ENCODE measurements around the gene C16orf92.
A peak's percentile ranks its signal among the peaks of the same experiment; 100 is the strongest.
"Not testable (repeated sequence)": the region's sequence is repeated elsewhere in the genome, so short reads cannot be mapped to it uniquely, and the experiment has no call there.

The C16orf92 gene

GRCh38 chr16:30025156-30025555 lies 2.2 kb downstream of the C16orf92 start:
- FAIRE-seq (no peak), DNase-seq (ENCODE audit: low spot score) (no peak)

GRCh38 chr16:30025574-30025973 lies 2.6 kb downstream of the C16orf92 start:
- DNase-seq (ENCODE audit: low spot score) (no peak), FAIRE-seq (no peak)

- FAIRE-seq: no peak
- DNase-seq (ENCODE audit: low spot score): no peak
Measured at GRCh38 chr16:30026449-30026848, 3.5 kb downstream of the C16orf92 start.

- DNase-seq (ENCODE audit: low spot score) (no peak), FAIRE-seq (no peak)
Measured at GRCh38 chr16:30027588-30028437, 4.8 kb downstream of the C16orf92 start.

- DNase-seq (ENCODE audit: low spot score) (no peak), FAIRE-seq (no peak)
Measured at GRCh38 chr16:30028438-30029076, 5.6 kb downstream of the C16orf92 start.

- FAIRE-seq: no peak
- no peak for DNase-seq (ENCODE audit: low spot score)
Measured at GRCh38 chr16:30030011-30030685, 7.2 kb downstream of the C16orf92 start.

- DNase-seq (ENCODE audit: low spot score): no peak
- no peak for FAIRE-seq
Measured at GRCh38 chr16:30030841-30031413, 7.9 kb downstream of the C16orf92 start, which contains the start of gene TLCD3B. Gene TLCD3B (minus strand): TSS chr16:30031271. CDS start chr16:30030527, 744 bp downstream.

GRCh38 chr16:30031477-30031918 lies 8.5 kb downstream of the C16orf92 start:
- no peak for FAIRE-seq
- no peak for DNase-seq (ENCODE audit: low spot score)

- peak; percentile 50 for DNase-seq (ENCODE audit: low spot score)
- no peak for FAIRE-seq
Measured at GRCh38 chr16:30032083-30032819, 9.3 kb downstream of the C16orf92 start.

GRCh38 chr16:30033270-30033669 lies 10.3 kb downstream of the C16orf92 start:
- FAIRE-seq: no peak
- peak; percentile 33 for DNase-seq (ENCODE audit: low spot score)

- DNase-seq (ENCODE audit: low spot score) (no peak), FAIRE-seq (no peak)
Measured at GRCh38 chr16:30040221-30040620, 17.2 kb downstream of the C16orf92 start.

GRCh38 chr16:30040690-30041089 lies 17.7 kb downstream of the C16orf92 start:
- FAIRE-seq; DNase-seq (ENCODE audit: low spot score): not testable (repeated sequence)

GRCh38 chr16:30041841-30042240 lies 18.8 kb downstream of the C16orf92 start:
- DNase-seq (ENCODE audit: low spot score): no peak
- FAIRE-seq: peak; percentile 7

- DNase-seq (ENCODE audit: low spot score): no peak
- no peak for FAIRE-seq
Measured at GRCh38 chr16:30046178-30046577, 23.2 kb downstream of the C16orf92 start.

GRCh38 chr16:30046588-30046987 lies 23.6 kb downstream of the C16orf92 start:
- DNase-seq (ENCODE audit: low spot score) (no peak), FAIRE-seq (no peak)

- DNase-seq (ENCODE audit: low spot score): no peak
- no peak for FAIRE-seq
Measured at GRCh38 chr16:30049871-30050270, 26.9 kb downstream of the C16orf92 start.

- no peak for FAIRE-seq
- peak; percentile 69 for DNase-seq (ENCODE audit: low spot score)
Measured at GRCh38 chr16:30051518-30051917, 28.5 kb downstream of the C16orf92 start.

GRCh38 chr16:30052671-30053372 lies 29.8 kb downstream of the C16orf92 start:
- DNase-seq (ENCODE audit: low spot score) (peak; percentile 86), FAIRE-seq (no peak)

- no peak for FAIRE-seq
- peak; percentile 33 for DNase-seq (ENCODE audit: low spot score)
Measured at GRCh38 chr16:30053376-30054015, 30.5 kb downstream of the C16orf92 start.

- no peak for FAIRE-seq
Measured at GRCh38 chr16:30054451-30054850, 31.5 kb downstream of the C16orf92 start.

More at GRCh38 chr16:30054451-30054850, 31.5 kb downstream of the C16orf92 start:
- no peak for DNase-seq (ENCODE audit: low spot score)
